Activated naive CD4-positive, alpha-beta T cell treated with anti-CD3 and anti-CD28 coated beads, Interleukin-2, amount 50 U/mL, for 72 hours (primary cell): ENCODE results near the gene ANKZF1. TPM values are rescaled to one million over a fixed set of nuclear protein-coding genes. Genes with fewer than 3 reads are reported as not detected.
"Not testable (repeated sequence)": the region's sequence is repeated elsewhere in the genome, so short reads cannot be mapped to it uniquely, and the experiment has no call there.

Source experiments
- ATAC-seq, 2 donors: fragments of 150-1000 bp; cut with Tn5 transposase; 2 replicates each; pipeline ENCODE4 v1.10.0; 2021; ENCODE audit warnings: mild to moderate bottlenecking in 2 of 2, moderate library complexity in 2 of 2
- DNase-seq, 2 donors: peaks; one replicate each; pipeline ENCODE4 v3.0.0; 2021 to 2022; ENCODE audit warnings: low spot score in 2 of 2
- H3K27ac Mint-ChIP-seq, 2 donors: one replicate each; pipeline ENCODE4 v1.8.0; 2022; ENCODE audit warnings: mild to moderate bottlenecking in 2 of 2, mixed read lengths in 2 of 2
- H3K36me3 Mint-ChIP-seq, 2 donors: one replicate each; pipeline ENCODE4 v1.8.0; 2022; ENCODE audit warnings: mixed read lengths in 2 of 2
- H3K9me3 Mint-ChIP-seq, 2 donors: one replicate each; pipeline ENCODE4 v1.8.0; 2022; ENCODE audit warnings: mixed read lengths in 2 of 2
- total RNA-seq, 2 donors: library from RNA; stranded (reverse); gene quantifications; one replicate each; pipeline ENCODE4 v1.2.3, GENCODE V29; 2022

The ANKZF1 gene
- total RNA-seq, 2 donors from 2014 or later = 168 to 178 TPM

- H3K9me3 Mint-ChIP-seq, ATAC-seq, H3K36me3 Mint-ChIP-seq, H3K27ac Mint-ChIP-seq, DNase-seq: not testable (repeated sequence)
Observed at GRCh38 chr2:219258942-219259341, 29.3 kb downstream of the ANKZF1 start.

DNA sequence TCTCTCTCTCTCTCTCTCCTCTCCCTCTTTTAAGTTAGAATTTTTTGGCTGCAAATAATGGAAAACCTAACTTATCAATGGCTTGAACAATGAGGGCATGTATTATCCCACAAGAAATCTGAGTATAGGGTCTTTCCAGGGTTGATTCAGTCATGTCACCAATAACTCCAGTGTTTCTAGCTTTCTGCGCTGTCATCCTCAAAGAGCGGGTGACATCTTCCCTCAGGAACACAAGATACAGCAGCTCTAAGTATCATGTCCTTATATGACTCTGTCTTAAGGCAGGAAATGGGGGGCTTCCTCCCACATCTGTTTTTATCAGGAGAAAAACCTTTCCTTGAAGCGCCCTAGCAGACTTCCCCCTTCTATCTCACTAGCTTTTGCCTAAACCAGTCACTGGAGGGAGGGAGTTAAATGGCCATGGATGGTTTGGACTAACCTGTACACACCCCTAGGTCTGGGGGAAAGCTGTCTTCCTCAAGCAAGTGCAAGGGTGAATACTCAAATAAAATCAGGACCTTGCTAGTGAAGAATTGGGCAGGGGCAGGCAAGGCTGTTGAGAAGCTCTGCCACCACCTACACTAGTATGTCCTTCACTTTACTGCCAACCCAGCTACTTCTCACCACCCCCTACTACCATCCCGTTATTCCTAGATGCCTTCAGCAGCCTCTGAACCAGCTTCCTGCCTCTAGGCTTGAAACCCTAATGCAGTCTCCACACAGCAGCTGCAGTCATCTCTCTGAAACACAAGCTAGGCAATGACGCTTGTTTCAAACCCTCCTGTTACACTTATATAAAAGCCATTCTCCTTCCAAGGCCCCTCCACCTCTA is 31.6 kb downstream of the ANKZF1 start:
- ATAC-seq (no peak), DNase-seq (no peak)
- Mint-ChIP-seq H3K9me3 (no peaks in the 10 kb centered on the region), H3K36me3 (no peaks in the 10 kb centered on the region), H3K27ac (no peak overlapping the region)

- ATAC-seq (no peak), DNase-seq (no peak)
- Mint-ChIP-seq H3K36me3 (no peaks in the 10 kb centered on the region), H3K9me3 (no peaks in the 10 kb centered on the region), H3K27ac (no peak overlapping the region)
Observed at GRCh38 chr2:219266232-219266631, 36.6 kb downstream of the ANKZF1 start.

GRCh38 chr2:219266886-219267285 is 37.3 kb downstream of the ANKZF1 start:
- no peaks in the 10 kb centered on the region for H3K9me3 Mint-ChIP-seq
- DNase-seq = no peak
- ATAC-seq = no peak
- H3K36me3 Mint-ChIP-seq = no peaks in the 10 kb centered on the region
- H3K27ac Mint-ChIP-seq = no peak overlapping the region

GRCh38 chr2:219268294-219268693 is 38.7 kb downstream of the ANKZF1 start:
- Mint-ChIP-seq H3K36me3 (no peaks in the 10 kb centered on the region), H3K27ac (no peak overlapping the region), H3K9me3 (no peaks in the 10 kb centered on the region)
- DNase-seq = no peak
- no peak for ATAC-seq

GRCh38 chr2:219269362-219270054 is 39.9 kb downstream of the ANKZF1 start:
- no peak overlapping the region for H3K27ac Mint-ChIP-seq
- ATAC-seq (no peak), DNase-seq (no peak)
- no peaks in the 10 kb centered on the region for H3K9me3 Mint-ChIP-seq
- H3K36me3 Mint-ChIP-seq = no peaks in the 10 kb centered on the region

DNA sequence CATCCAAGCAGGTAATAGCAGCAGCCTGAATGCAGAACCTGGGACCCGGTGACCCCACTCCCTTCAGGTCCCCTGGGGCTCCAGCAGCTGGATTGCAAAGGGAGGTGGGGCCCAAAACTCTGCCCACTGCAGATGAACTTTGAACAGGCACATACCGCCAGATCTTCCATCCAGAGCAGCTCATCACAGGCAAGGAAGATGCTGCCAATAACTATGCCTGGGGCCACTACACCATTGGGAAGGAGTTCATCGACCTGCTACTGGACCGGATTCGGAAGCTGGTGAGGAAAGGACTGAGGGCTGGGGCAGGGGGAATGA is 40.4 kb downstream of the ANKZF1 start:
- no peaks in the 10 kb centered on the region for H3K9me3 Mint-ChIP-seq
- no peak for DNase-seq
- H3K27ac Mint-ChIP-seq = no peak overlapping the region
- no peaks in the 10 kb centered on the region for H3K36me3 Mint-ChIP-seq
- ATAC-seq = no peak

DNA sequence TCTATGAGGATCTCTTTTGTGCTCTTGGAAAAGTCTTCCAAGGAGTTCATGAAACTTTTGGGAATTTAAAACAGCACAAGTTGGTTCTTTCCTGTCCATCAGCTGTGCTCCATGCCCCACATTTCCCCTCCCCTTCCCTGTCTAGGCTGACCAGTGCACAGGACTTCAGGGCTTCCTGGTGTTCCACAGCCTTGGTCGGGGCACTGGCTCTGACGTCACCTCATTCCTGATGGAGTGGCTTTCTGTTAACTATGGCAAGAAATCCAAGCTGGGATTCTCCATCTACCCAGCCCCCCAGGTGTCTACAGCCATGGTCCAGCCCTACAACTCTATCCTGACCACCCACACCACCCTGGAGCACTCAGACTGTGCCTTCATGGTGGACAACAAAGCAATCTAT is 41.4 kb downstream of the ANKZF1 start:
- no peaks in the 10 kb centered on the region for H3K9me3 Mint-ChIP-seq
- ATAC-seq (no peak), DNase-seq (no peak)
- H3K36me3 Mint-ChIP-seq = no peaks in the 10 kb centered on the region
- no peak overlapping the region for H3K27ac Mint-ChIP-seq

- ATAC-seq (no peak), DNase-seq (no peak)
- no peaks in the 10 kb centered on the region for H3K9me3 Mint-ChIP-seq
- H3K27ac Mint-ChIP-seq = no peak overlapping the region
- H3K36me3 Mint-ChIP-seq = no peaks in the 10 kb centered on the region
Observed at GRCh38 chr2:219272356-219272755, 42.8 kb downstream of the ANKZF1 start.

- no peaks in the 10 kb centered on the region for H3K36me3 Mint-ChIP-seq
- DNase-seq = no peak
- H3K9me3 Mint-ChIP-seq = no peaks in the 10 kb centered on the region
- ATAC-seq = peak in 1 of 2 donors; percentile 63
- no peak overlapping the region for H3K27ac Mint-ChIP-seq
Observed at GRCh38 chr2:219272995-219273394, 43.4 kb downstream of the ANKZF1 start.

DNA sequence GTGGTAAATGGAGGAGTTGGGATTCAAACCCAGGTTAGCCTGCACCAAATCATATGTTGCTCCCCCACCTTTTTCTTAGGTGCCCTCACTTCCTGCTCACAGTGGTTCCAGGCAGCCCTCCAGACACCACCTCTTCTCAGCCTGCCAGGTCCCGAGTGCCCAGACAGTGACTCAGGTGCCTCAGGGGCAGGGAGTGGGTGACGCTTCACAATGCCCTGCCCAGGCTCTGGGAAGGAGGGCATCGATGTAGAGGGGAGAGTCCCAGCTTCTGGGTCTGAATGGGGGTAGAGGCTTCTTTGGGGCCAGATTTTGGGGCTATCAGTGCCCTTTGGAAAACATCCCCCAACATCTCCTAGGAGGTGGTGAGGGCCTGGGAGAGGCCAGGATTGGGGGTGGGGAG is 44.3 kb downstream of the ANKZF1 start:
- Mint-ChIP-seq H3K27ac (no peak overlapping the region), H3K9me3 (no peaks in the 10 kb centered on the region), H3K36me3 (no peaks in the 10 kb centered on the region)
- DNase-seq (no peak), ATAC-seq (no peak)

GRCh38 chr2:219274361-219274921 is 44.8 kb downstream of the ANKZF1 start:
- ATAC-seq = no peak
- H3K27ac Mint-ChIP-seq = no peak overlapping the region
- no peaks in the 10 kb centered on the region for H3K36me3 Mint-ChIP-seq
- no peak for DNase-seq
- H3K9me3 Mint-ChIP-seq = no peaks in the 10 kb centered on the region

DNA sequence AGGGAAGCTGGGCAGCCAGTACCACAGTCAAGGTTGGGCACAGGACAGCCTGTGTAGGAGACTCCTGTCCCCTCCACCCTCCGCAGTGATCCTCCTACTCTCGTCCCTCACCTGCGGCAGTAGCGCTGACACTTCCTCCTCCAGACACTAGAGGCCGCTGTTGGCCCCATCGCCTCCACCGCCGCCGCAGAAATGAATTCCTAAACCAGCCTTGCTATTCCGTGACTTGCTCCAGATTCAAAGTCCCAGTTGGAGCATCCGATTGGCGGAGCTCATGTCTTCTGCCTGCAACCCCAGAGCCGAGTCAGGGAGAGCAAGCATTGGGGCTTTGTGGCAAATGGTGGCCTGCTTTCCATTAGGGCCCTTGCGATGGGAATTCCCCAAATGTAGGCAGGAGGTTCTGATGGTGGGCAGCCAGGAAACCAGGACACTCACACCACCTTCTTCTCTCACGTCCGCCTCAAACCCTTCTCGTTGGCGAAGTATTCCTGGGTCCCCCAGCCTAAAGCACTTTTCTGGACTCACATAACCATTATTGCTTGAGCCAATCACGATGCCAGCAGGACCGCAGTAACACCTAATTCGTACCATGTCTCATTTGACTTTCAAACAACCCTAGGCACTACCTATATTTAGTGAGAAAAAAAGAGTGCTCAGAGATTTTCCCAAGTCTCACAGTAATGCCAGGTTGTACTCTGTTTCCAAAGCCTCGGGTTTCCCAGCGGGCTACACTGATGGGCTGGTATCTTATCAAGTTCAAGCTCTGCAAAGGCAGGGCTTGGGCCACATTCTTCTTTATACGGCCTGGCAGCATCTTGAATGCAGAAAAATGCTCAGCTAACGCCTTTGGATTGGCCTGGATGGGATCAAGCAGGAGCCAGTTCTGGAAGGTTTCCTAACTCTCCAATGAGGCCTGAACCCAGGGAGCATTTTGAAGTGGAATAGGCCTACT is 48.4 kb downstream of the ANKZF1 start:
- DNase-seq (peak; percentile 82 to 83), ATAC-seq (no peak)
- Mint-ChIP-seq H3K27ac (peak overlapping the region; percentile 92 to 93), H3K36me3 (peaks cover 0 to 5% of the 10 kb centered on the region in 2 donors), H3K9me3 (no peaks in the 10 kb centered on the region)

GRCh38 chr2:219278655-219279150 is 49.1 kb downstream of the ANKZF1 start:
- ATAC-seq (no peak), DNase-seq (peak in 1 of 2 donors; percentile 24)
- Mint-ChIP-seq H3K9me3 (no peaks in the 10 kb centered on the region), H3K36me3 (peaks cover 0 to 5% of the 10 kb centered on the region in 2 donors), H3K27ac (peak overlapping the region; percentile 92 to 98)

GRCh38 chr2:219279151-219279915 is 49.7 kb downstream of the ANKZF1 start, which contains the start of gene DNAJB2:
Gene DNAJB2, plus strand, starts transcription at chr2:219279366. Its CDS starts 468 bp downstream, at chr2:219279834.
- ATAC-seq = peak; percentile 87 to 92
- no peaks in the 10 kb centered on the region for H3K9me3 Mint-ChIP-seq
- peak within 1 kb of the TSS; percentile 92 to 98 for H3K27ac Mint-ChIP-seq
- DNase-seq = peak; percentile 98 to 99
- H3K36me3 Mint-ChIP-seq = peaks cover 0 to 5% of the 10 kb centered on the region in 2 donors
